Heart left ventricle (tissue), 16 donors: ENCODE results near the gene NEMP1. TPM values are rescaled to one million over a fixed set of nuclear protein-coding genes. Genes with fewer than 3 reads are reported as not detected.

ENCODE experiments used
- ATAC-seq, 4 donors: fragments of 200-7000 bp; cut with Tn5 transposase; one replicate each; pipeline ENCODE4 v1.9.1; 2020 to 2022; ENCODE audit warnings: moderate library complexity in 4 of 4, mild to moderate bottlenecking in 3 of 4, moderate number of reproducible peaks in 1 of 4
- DNase-seq, 5 donors: peaks; one replicate each; pipeline ENCODE4 v3.0.0-alpha.2; 2020
- H3K27ac ChIP-seq, 12 donors: fragments of 200-600 bp; sonication (generic) in 4 of 12; one replicate each; pipeline versions ENCODE4 v1.5.0 to v1.8.0; 2016 to 2022; ENCODE audit warnings: mild to moderate bottlenecking in 2 of 12
- H3K27me3 ChIP-seq, 9 donors: fragments of 200-600 bp; sonication (generic) in 2 of 9; one replicate each; pipeline versions ENCODE4 v1.5.1 to v1.8.0; 2016 to 2022; ENCODE audit warnings: mild to moderate bottlenecking in 3 of 9
- H3K36me3 ChIP-seq, 9 donors: fragments of 200-600 bp; sonication (generic) in 2 of 9; one replicate each; pipeline versions ENCODE4 v1.5.0 to v1.8.0; 2018 to 2022; ENCODE audit warnings: mild to moderate bottlenecking in 2 of 9
- H3K4me1 ChIP-seq, 12 donors: fragments of 200-600 bp; sonication (generic) in 4 of 12; one replicate each; pipeline versions ENCODE4 v1.5.0 to v1.8.0; 2016 to 2022; ENCODE audit warnings: mild to moderate bottlenecking in 3 of 12
- H3K4me3 ChIP-seq, 12 donors: fragments of 200-600 bp; sonication (generic) in 4 of 12; one replicate each; pipeline versions ENCODE4 v1.5.0 to v1.8.0; 2017 to 2022; ENCODE audit warnings: mild to moderate bottlenecking in 9 of 12, moderate library complexity in 4 of 12
- H3K9me3 ChIP-seq, 12 donors: fragments of 200-600 bp; sonication (generic) in 4 of 12; one replicate each; pipeline versions ENCODE4 v1.5.0 to v1.8.0; 2016 to 2022; ENCODE audit warnings: mild to moderate bottlenecking in 1 of 12
- POLR2A ChIP-seq, 2 donors: fragments of 450-650 bp; IDR thresholded peaks; one replicate each; pipeline ENCODE4 v1.6.1; 2017; ENCODE audit warnings: antibody characterized with exemption in 2 of 2, mild to moderate bottlenecking in 2 of 2, moderate library complexity in 2 of 2
- WGBS, 4 donors: extraction: QIAGEN DNeasy Blood & Tissue Kit in 2 of 4; methylation state at CpG; one replicate each; pipeline versions ENCODE4 v1.1.5 to v1.1.7; 2013 to 2018; 5-methylcytosine and 5-hydroxymethylcytosine counted together
- intact Hi-C, 10 donors: fragments of 100-400 bp; cut with DNase I; formaldehyde crosslinking; loops; one replicate each; pipeline versions ENCODE4 v1.11.1 to v1.14.2; 2022
- polyA plus RNA-seq, 2 donors: library from polyadenylated mRNA; stranded (reverse); fragments of 200-250 nt; gene quantifications; one replicate each; pipeline ENCODE4 v1.2.3, GENCODE V29; 2013
- total RNA-seq, 9 donors: library from RNA; depleted of rRNA in 2 of 9; stranded (reverse); fragments of >200 nt in 2 of 9; fragmentation: NEBNext Ultra II Directional in 3 of 9; extraction: Animal tissue kit (Norgen Biotek cat#: 25700) in 3 of 9; gene quantifications; one replicate each; pipeline versions ENCODE4 v1.1.0 to v1.2.4, GENCODE V29; 2016 to 2023
- TF ChIP-seq, protein P1 (sequence below), 12 donors: fragments of 200-600 bp; sonication (generic) in 4 of 12; IDR thresholded peaks; one replicate each; pipeline versions ENCODE4 v1.5.0 to v1.8.0; 2018 to 2022; ENCODE audit warnings: antibody characterized with exemption in 12 of 12, mild to moderate bottlenecking in 5 of 12
- donor health status: ischemic (EF 13 %, LVEDD 7.1; RV severe dilation, severe dysfunction).
- donor health status: healthy with polysubstance abuse.
- donor health status: DM: no; HTN: yes; CAD: no.
- donor health status: DM: no; HTN: no; CAD: no.
- donor health status: ischemic (EF 25% LVEDD 6.9; RV normal size, moderate dysfunction).
- donor health status: ischemic (EF 25% LVEDD 5.7; RV mildly dilated, moderate dysfunction).
- donor health status: healthy.
- donor health status: DM: yes; HTN: yes; CAD: no.
- donor health status: ischemic (EF 35%, LVEDD 5.7; RV mildly dilated, moderate dysfunction).
- donor health status: nonischemic (EF 11% LVEDD 7.7; RV severe dilation, severe dysfunction).
- donor health status: DM: yes; HTN: yes; CAD: no.
- donor health status: PGD.
- donor health status: ischemic (EF 29% LVEDD 5.4; RV normal size, mild dysfunction).
- donor health status: nonischemic (EF 23%, LVEDD 6.1; RV moderate dilation, normal function).

Gene NEMP1
- total and polyA plus RNA-seq, 11 donors = 1.4 to 12.0 (median 3.5) TPM

- peak in 1 of 4 donors; percentile 2 for ATAC-seq
- no peak overlapping the region for H3K4me3 ChIP-seq
Measured at GRCh38 chr12:57094208-57095160, 15.9 kb upstream of the NEMP1 start.

GRCh38 chr12:57093415-57094207 lies 15.0 kb upstream of the NEMP1 start:
- Histone ChIP-seq H3K9me3 (no peaks in the 10 kb centered on the region), H3K27ac (peak overlapping the region in 11 of 12 donors; percentile 32 to 99 (median 68)), H3K36me3 (peaks cover 0 to 75% (median 70%) of the 10 kb centered on the region in 9 donors), H3K4me1 (peaks cover 0 to 54% (median 39%) of the 10 kb centered on the region in 12 donors), H3K27me3 (no peaks in the 10 kb centered on the region), H3K4me3 (peak overlapping the region in 3 of 12 donors; percentile 14 to 26 (median 25))
- TF ChIP-seq, protein P1, sequence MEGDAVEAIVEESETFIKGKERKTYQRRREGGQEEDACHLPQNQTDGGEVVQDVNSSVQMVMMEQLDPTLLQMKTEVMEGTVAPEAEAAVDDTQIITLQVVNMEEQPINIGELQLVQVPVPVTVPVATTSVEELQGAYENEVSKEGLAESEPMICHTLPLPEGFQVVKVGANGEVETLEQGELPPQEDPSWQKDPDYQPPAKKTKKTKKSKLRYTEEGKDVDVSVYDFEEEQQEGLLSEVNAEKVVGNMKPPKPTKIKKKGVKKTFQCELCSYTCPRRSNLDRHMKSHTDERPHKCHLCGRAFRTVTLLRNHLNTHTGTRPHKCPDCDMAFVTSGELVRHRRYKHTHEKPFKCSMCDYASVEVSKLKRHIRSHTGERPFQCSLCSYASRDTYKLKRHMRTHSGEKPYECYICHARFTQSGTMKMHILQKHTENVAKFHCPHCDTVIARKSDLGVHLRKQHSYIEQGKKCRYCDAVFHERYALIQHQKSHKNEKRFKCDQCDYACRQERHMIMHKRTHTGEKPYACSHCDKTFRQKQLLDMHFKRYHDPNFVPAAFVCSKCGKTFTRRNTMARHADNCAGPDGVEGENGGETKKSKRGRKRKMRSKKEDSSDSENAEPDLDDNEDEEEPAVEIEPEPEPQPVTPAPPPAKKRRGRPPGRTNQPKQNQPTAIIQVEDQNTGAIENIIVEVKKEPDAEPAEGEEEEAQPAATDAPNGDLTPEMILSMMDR (IDR thresholded peaks at IDR 0.05) = peak in 11 of 12 donors; percentile 14 to 54 (median 44)
- no peak for TF ChIP-seq POLR2A (IDR thresholded peaks at IDR 0.05)
- WGBS, 4 donors = 47 to 63% (median 53%) methylated on average over 13 to 24 of the region's 24 CpGs
- intact Hi-C loops = loop anchor here in 1 of 10 donors (2.0 kb wide), 1 partner anchor 13 kb away; no protein-coding TSS in a partner anchor
- DNase-seq (peak; percentile 78 to 85 (median 79)), ATAC-seq (peak in 3 of 4 donors; percentile 42 to 66 (median 52))

More at GRCh38 chr12:57094208-57095160, 15.9 kb upstream of the NEMP1 start:
- TF ChIP-seq, protein P1 (IDR thresholded peaks at IDR 0.05) = no peak
- TF ChIP-seq POLR2A (IDR thresholded peaks at IDR 0.05) = no peak
- Histone ChIP-seq H3K9me3 (no peaks in the 10 kb centered on the region), H3K36me3 (peaks cover 0 to 84% (median 78%) of the 10 kb centered on the region in 9 donors), H3K27ac (peak overlapping the region in 11 of 12 donors; percentile 32 to 99 (median 68)), H3K27me3 (no peaks in the 10 kb centered on the region), H3K4me1 (peaks cover 0 to 58% (median 38%) of the 10 kb centered on the region in 12 donors)
- intact Hi-C loops = no loop called here
- WGBS, 4 donors = 61 to 68% (median 64%) methylated on average over 15 of the region's 15 CpGs
- peak in 1 of 5 donors; percentile 24 for DNase-seq

GRCh38 chr12:57092876-57093414 lies 14.4 kb upstream of the NEMP1 start:
- no peak overlapping the region for H3K4me3 ChIP-seq
- 82 to 97% (median 91%) methylated on average over 2 to 4 of the region's 4 CpGs for WGBS, 4 donors
- ATAC-seq = no peak

More at GRCh38 chr12:57092876-57093414, 14.4 kb upstream of the NEMP1 start:
- Histone ChIP-seq H3K36me3 (peaks cover 0 to 68% (median 63%) of the 10 kb centered on the region in 9 donors), H3K4me1 (peaks cover 0 to 59% (median 44%) of the 10 kb centered on the region in 12 donors), H3K27ac (peak overlapping the region in 10 of 12 donors; percentile 19 to 99 (median 60)), H3K9me3 (no peaks in the 10 kb centered on the region), H3K27me3 (no peaks in the 10 kb centered on the region)
- intact Hi-C loops = loop anchor here in 1 of 10 donors (2.0 kb wide), 1 partner anchor 14 kb away; no protein-coding TSS in a partner anchor
- TF ChIP-seq, protein P1 (IDR thresholded peaks at IDR 0.05) = no peak
- TF ChIP-seq POLR2A (IDR thresholded peaks at IDR 0.05) = no peak
- DNase-seq = peak in 1 of 5 donors; percentile 14
